Upper lobe of left lung (tissue), 4 donors: ENCODE results near the gene PTPRN.

Experiments used
- CTCF ChIP-seq, 6 experiments: fragments of 450-650 bp in 4 of 6; fragments of 200-600 bp in 2 of 6; sonication (generic) in 2 of 6; IDR thresholded peaks; one replicate each; pipeline ENCODE4 v1.5.1; 2016 to 2019; ENCODE audit warnings: antibody characterized with exemption in 6 of 6
- EP300 ChIP-seq, 4 donors: sonication (generic); formaldehyde crosslinking; IDR thresholded peaks; one replicate each; pipeline ENCODE4 v1.5.1; 2017; ENCODE audit warnings: antibody characterized with exemption in 4 of 4, control low read depth in 2 of 4
- POLR2A ChIP-seq, 4 donors: fragments of 450-650 bp; IDR thresholded peaks; one replicate each; pipeline ENCODE4 v1.5.1; 2016 to 2017; ENCODE audit warnings: antibody characterized with exemption in 4 of 4, mild to moderate bottlenecking in 2 of 4
- POLR2AphosphoS5 ChIP-seq, 2 donors: sonication (generic); formaldehyde crosslinking; IDR thresholded peaks; one replicate each; pipeline ENCODE4 v1.5.1; 2017; ENCODE audit warnings: antibody characterized with exemption in 2 of 2

GRCh38 chr2:219300022-219300421, 9.2 kb downstream of the PTPRN start:
- TF ChIP-seq CTCF (IDR thresholded peaks at IDR 0.05) = no peak
- no peak for TF ChIP-seq POLR2AphosphoS5 (IDR thresholded peaks at IDR 0.05)
- TF ChIP-seq POLR2A (IDR thresholded peaks at IDR 0.05) = no peak
- TF ChIP-seq EP300 (IDR thresholded peaks at IDR 0.05) = no peak
